H9 (cell line): ENCODE results near the gene MYO1C. TPM values are rescaled to one million over a fixed set of nuclear protein-coding genes. Genes with fewer than 3 reads are reported as not detected.

Source experiments
- DNase-seq: peaks from one replicate; pipeline ENCODE4 v3.0.0-alpha.2; 2017
- H2AFZ ChIP-seq: one replicate; pipeline ENCODE4 v1.6.1; 2013; ENCODE audit warnings: mild to moderate bottlenecking, low read length, control low read depth, moderate library complexity
- H2AK5ac ChIP-seq: 2 replicates; pipeline ENCODE4 v1.6.1; 2013; ENCODE audit warnings: low read length, control low read depth, mixed read lengths; ENCODE audit not compliant: insufficient read length
- H2BK120ac ChIP-seq: one replicate; pipeline ENCODE4 v1.6.1; 2013; ENCODE audit warnings: low read depth, mild to moderate bottlenecking, low read length, control low read depth, inconsistent platforms; ENCODE audit not compliant: poor library complexity, severe bottlenecking
- H2BK12ac ChIP-seq: 2 replicates; pipeline ENCODE4 v1.6.1; 2013; ENCODE audit warnings: low read length, control low read depth, mixed read lengths, low read depth; ENCODE audit not compliant: insufficient read length
- H2BK15ac ChIP-seq: 2 replicates; pipeline ENCODE4 v1.6.1; 2013; ENCODE audit warnings: low read depth, low read length, control low read depth
- H2BK20ac ChIP-seq: one replicate; pipeline ENCODE4 v1.6.1; 2013; ENCODE audit warnings: low read depth, mild to moderate bottlenecking, low read length, control low read depth, inconsistent platforms; ENCODE audit not compliant: poor library complexity, severe bottlenecking
- H2BK5ac ChIP-seq: 2 replicates; pipeline ENCODE4 v1.6.1; 2013; ENCODE audit warnings: low read length, control low read depth, mixed read lengths; ENCODE audit not compliant: insufficient read length
- H3K14ac ChIP-seq: 2 replicates; pipeline ENCODE4 v1.6.1; 2013; ENCODE audit warnings: low read length, control low read depth; ENCODE audit not compliant: insufficient read depth
- H3K18ac ChIP-seq: 2 replicates; pipeline ENCODE4 v1.6.1; 2013; ENCODE audit warnings: low read depth, mild to moderate bottlenecking, mixed read lengths, low read length, control low read depth; ENCODE audit not compliant: insufficient read length
- H3K23ac ChIP-seq: 2 replicates; pipeline ENCODE4 v1.6.1; 2013; ENCODE audit warnings: low read length, control low read depth, mixed read lengths, low read depth; ENCODE audit not compliant: insufficient read length
- H3K23me2 ChIP-seq: 2 replicates; pipeline ENCODE4 v1.6.1; 2013; ENCODE audit warnings: low read depth, mild to moderate bottlenecking, mixed read lengths, low read length, control low read depth; ENCODE audit not compliant: insufficient read length, poor library complexity, severe bottlenecking
- H3K27ac ChIP-seq: 2 replicates; pipeline ENCODE4 v1.5.1; 2013; ENCODE audit warnings: low read length, control low read depth, mixed read lengths, low read depth; ENCODE audit not compliant: insufficient read length
- H3K27me3 ChIP-seq: 2 replicates; pipeline ENCODE4 v1.6.1; 2013; ENCODE audit warnings: low read length, control low read depth, inconsistent platforms; ENCODE audit not compliant: insufficient read depth
- H3K4ac ChIP-seq: 2 replicates; pipeline ENCODE4 v1.6.1; 2013; ENCODE audit warnings: low read depth, mild to moderate bottlenecking, control low read depth, inconsistent platforms, low read length, moderate library complexity
- H3K4me1 ChIP-seq: 2 replicates; pipeline ENCODE4 v1.6.1; 2013; ENCODE audit warnings: low read length, control low read depth, inconsistent platforms; ENCODE audit not compliant: insufficient read depth
- H3K4me2 ChIP-seq: 2 replicates; pipeline ENCODE4 v1.6.1; 2013; ENCODE audit warnings: low read length, control low read depth, mixed read lengths; ENCODE audit not compliant: insufficient read length, insufficient read depth
- H3K56ac ChIP-seq: 2 replicates; pipeline ENCODE4 v1.6.1; 2013; ENCODE audit warnings: low read depth, mild to moderate bottlenecking, mixed read lengths, low read length, control low read depth; ENCODE audit not compliant: insufficient read length
- H3K79me1 ChIP-seq: 2 replicates; pipeline ENCODE4 v1.6.1; 2013; ENCODE audit warnings: low read depth, mild to moderate bottlenecking, moderate library complexity, low read length, control low read depth, inconsistent platforms; ENCODE audit not compliant: insufficient read depth, poor library complexity, severe bottlenecking
- H3K79me2 ChIP-seq: 2 replicates; pipeline ENCODE4 v1.6.1; 2013; ENCODE audit warnings: low read length, control low read depth, inconsistent platforms; ENCODE audit not compliant: insufficient read depth
- H3K9ac ChIP-seq: 2 replicates; pipeline ENCODE4 v1.6.1; 2013; ENCODE audit warnings: low read length, control low read depth, mixed read lengths; ENCODE audit not compliant: insufficient read length; ENCODE audit errors: extremely low read depth
- H3K9me3 ChIP-seq: one replicate; pipeline ENCODE4 v1.6.1; 2013; ENCODE audit warnings: low read depth, low read length, inconsistent platforms; ENCODE audit not compliant: control insufficient read depth
- H3T11ph ChIP-seq: one replicate; pipeline ENCODE4 v1.6.1; 2013; ENCODE audit warnings: mild to moderate bottlenecking, low read length, control low read depth, inconsistent platforms
- H4K20me1 ChIP-seq: one replicate; pipeline ENCODE4 v1.6.1; 2013; ENCODE audit not compliant: control insufficient read depth, insufficient read length, insufficient read depth
- H4K5ac ChIP-seq: 2 replicates; pipeline ENCODE4 v1.6.1; 2013; ENCODE audit warnings: low read depth, mild to moderate bottlenecking, mixed read lengths, low read length, control low read depth; ENCODE audit not compliant: insufficient read length
- H4K8ac ChIP-seq: replicated peaks from 2 replicates; pipeline ENCODE4 v1.6.1; 2013; ENCODE audit warnings: low read length, control low read depth, mixed read lengths, low read depth; ENCODE audit not compliant: insufficient read length
- H4K91ac ChIP-seq: 2 replicates; pipeline ENCODE4 v1.6.1; 2013; ENCODE audit warnings: low read depth, mild to moderate bottlenecking, moderate library complexity, mixed read lengths, low read length, control low read depth; ENCODE audit not compliant: insufficient read length
- H3K27ac Mint-ChIP-seq, 3 experiments: 2 replicates in 2 of 3; 3 replicates in 1 of 3; pipeline ENCODE4 v1.8.0; 2020 to 2021; ENCODE audit warnings: mixed read lengths in 3 of 3, mild to moderate bottlenecking in 1 of 3, moderate library complexity in 1 of 3
- H3K27me3 Mint-ChIP-seq: 2 replicates; pipeline ENCODE4 v1.8.0; 2021; ENCODE audit warnings: low read depth, mild to moderate bottlenecking, moderate library complexity, mixed read lengths
- H3K36me3 Mint-ChIP-seq, 3 experiments: 2 replicates in 2 of 3; 3 replicates in 1 of 3; pipeline ENCODE4 v1.8.0; 2020 to 2021; ENCODE audit warnings: low read depth in 3 of 3, mixed read lengths in 3 of 3; ENCODE audit not compliant: insufficient read depth in 1 of 3
- H3K4me1 Mint-ChIP-seq, 2 experiments: 2 replicates each; pipeline ENCODE4 v1.8.0; 2020; ENCODE audit warnings: mixed read lengths in 2 of 2
- H3K4me3 Mint-ChIP-seq, 2 experiments: 2 replicates in 1 of 2; 3 replicates in 1 of 2; pipeline ENCODE4 v1.8.0; 2020 to 2021; ENCODE audit warnings: mild to moderate bottlenecking in 2 of 2, mixed read lengths in 2 of 2, moderate library complexity in 1 of 2
- H3K9me3 Mint-ChIP-seq, 2 experiments: 2 replicates in 1 of 2; 3 replicates in 1 of 2; pipeline ENCODE4 v1.8.0; 2020; ENCODE audit warnings: mild to moderate bottlenecking in 2 of 2, mixed read lengths in 2 of 2, moderate library complexity in 1 of 2
- CTCF ChIP-seq: fragments of 200-600 bp; sonication (generic); conservative IDR thresholded peaks from 3 replicates; pipeline ENCODE4 v1.8.0; 2021; ENCODE audit warnings: antibody characterized with exemption, mild to moderate bottlenecking
- WGBS: extraction: QIAGEN DNeasy Blood & Tissue Kit; methylation state at CpG from one replicate; pipeline ENCODE4 v1.1.7; 2013; ENCODE audit warnings: missing lambda C conversion rate, low lambda C conversion rate, mixed read lengths; ENCODE audit not compliant: insufficient read length; ENCODE audit errors: extremely low coverage; 5-methylcytosine and 5-hydroxymethylcytosine counted together
- total RNA-seq: library from RNA; stranded (reverse); gene quantifications from 2 replicates; pipeline ENCODE4 v1.2.1, GENCODE V29; 2021

Gene MYO1C
- total RNA-seq, 1 experiment from 2014 or later, result 86.5 TPM

- Histone ChIP-seq H3K4me2 (no peak overlapping the region), H2BK5ac (no peak overlapping the region), H2BK20ac (no peak overlapping the region), H4K5ac (no peak overlapping the region), H3K4ac (no peak overlapping the region), H3K4me1 (no peaks in the 10 kb centered on the region), H3K9ac (no peak overlapping the region), H3K14ac (no peak overlapping the region; the same call in 1 of the 2 replicates), H2BK12ac (no peak overlapping the region), H3T11ph (no peak overlapping the region), H2AFZ (no peak overlapping the region), H4K91ac (no peak overlapping the region), H3K23me2 (peaks cover 14% of the 10 kb centered on the region), H3K9me3 (no peaks in the 10 kb centered on the region), H3K56ac (no peak overlapping the region), H3K18ac (no peak overlapping the region), H3K23ac (no peak overlapping the region), H2BK120ac (no peak overlapping the region), H3K27me3 (no peaks in the 10 kb centered on the region), H3K79me1 (no peaks in the 10 kb centered on the region), H4K20me1 (no peaks in the 10 kb centered on the region), H4K8ac (no peak overlapping the region), H2AK5ac (no peak overlapping the region), H3K27ac (no peak overlapping the region), H2BK15ac (no peak overlapping the region), H3K79me2 (no peaks in the 10 kb centered on the region)
- no CpG with 5 or more reads among the region's 29 CpGs for WGBS
- Mint-ChIP-seq H3K36me3 (peaks cover 2 to 46% (median 38%) of the 10 kb centered on the region in 3 experiments; a peak in 6 of 7 replicates), H3K9me3 (peaks cover 0 to 3% of the 10 kb centered on the region in 2 experiments; a peak in 2 of 5 replicates), H3K27ac (peak overlapping the region in 1 of 3 experiments; percentile 74; a peak in 3 of 7 replicates), H3K4me3 (peak overlapping the region; percentile 76 to 77), H3K4me1 (peaks cover 22 to 30% of the 10 kb centered on the region in 2 experiments), H3K27me3 (peaks cover 4% of the 10 kb centered on the region; the same call in 1 of the 2 replicates)
- TF ChIP-seq CTCF, result no peak
- DNase-seq, result peak; percentile 62
Measured at GRCh38 chr17:1484060-1484535, 8.4 kb downstream of the MYO1C start.
